Suprapubic skin (tissue), 4 donors: ENCODE data around the gene SLC25A11.

Experiments
- CTCF ChIP-seq, 2 donors: fragments of 200-600 bp in 1 of 2; fragments of 450-650 bp in 1 of 2; sonication (generic) in 1 of 2; IDR thresholded peaks; one replicate each; pipeline ENCODE4 v1.5.1; 2016 to 2019; ENCODE audit warnings: antibody characterized with exemption in 2 of 2, mild to moderate bottlenecking in 1 of 2, moderate library complexity in 1 of 2
- EP300 ChIP-seq: sonication (generic); formaldehyde crosslinking; IDR thresholded peaks from one replicate; pipeline ENCODE4 v1.6.1; 2017; ENCODE audit warnings: antibody characterized with exemption
- POLR2A ChIP-seq, 2 donors: fragments of 450-650 bp; IDR thresholded peaks; one replicate each; pipeline ENCODE4 v1.6.1; 2017; ENCODE audit warnings: antibody characterized with exemption in 2 of 2, mild to moderate bottlenecking in 2 of 2, moderate library complexity in 2 of 2
- POLR2AphosphoS5 ChIP-seq, 3 donors: sonication (generic); formaldehyde crosslinking; IDR thresholded peaks; one replicate each; pipeline ENCODE4 v1.6.1; 2017; ENCODE audit warnings: antibody characterized with exemption in 3 of 3

DNA sequence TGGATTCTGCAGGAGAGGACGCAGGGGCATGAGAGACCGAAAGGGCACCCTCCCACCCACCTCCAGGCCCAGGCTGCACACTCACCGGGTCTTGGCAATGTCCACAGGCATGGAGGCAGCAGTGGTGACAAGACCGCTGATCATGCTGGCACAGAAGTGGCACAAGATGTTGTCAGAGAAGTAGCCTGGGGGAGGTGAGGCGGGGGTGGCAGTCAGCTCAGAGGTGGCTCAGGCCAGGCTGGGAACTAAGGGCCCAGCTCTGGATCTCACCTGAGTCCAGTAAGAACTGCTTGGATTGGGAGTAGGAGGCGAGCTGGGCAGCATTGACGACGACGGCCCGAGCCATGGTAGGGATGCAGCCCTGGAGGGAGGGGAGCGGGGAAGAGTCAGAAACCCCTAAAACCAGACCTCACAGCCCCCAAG is 1.8 kb downstream of the SLC25A11 start:
- TF ChIP-seq CTCF (IDR thresholded peaks at IDR 0.05) (no peak), POLR2A (IDR thresholded peaks at IDR 0.05) (no peak), EP300 (no peak), POLR2AphosphoS5 (IDR thresholded peaks at IDR 0.05) (no peak)
